Measurements from ENCODE around the gene FOXG1.
A peak's percentile ranks its signal among the peaks of the same experiment; 100 is the strongest.

FOXG1 gene

DNA sequence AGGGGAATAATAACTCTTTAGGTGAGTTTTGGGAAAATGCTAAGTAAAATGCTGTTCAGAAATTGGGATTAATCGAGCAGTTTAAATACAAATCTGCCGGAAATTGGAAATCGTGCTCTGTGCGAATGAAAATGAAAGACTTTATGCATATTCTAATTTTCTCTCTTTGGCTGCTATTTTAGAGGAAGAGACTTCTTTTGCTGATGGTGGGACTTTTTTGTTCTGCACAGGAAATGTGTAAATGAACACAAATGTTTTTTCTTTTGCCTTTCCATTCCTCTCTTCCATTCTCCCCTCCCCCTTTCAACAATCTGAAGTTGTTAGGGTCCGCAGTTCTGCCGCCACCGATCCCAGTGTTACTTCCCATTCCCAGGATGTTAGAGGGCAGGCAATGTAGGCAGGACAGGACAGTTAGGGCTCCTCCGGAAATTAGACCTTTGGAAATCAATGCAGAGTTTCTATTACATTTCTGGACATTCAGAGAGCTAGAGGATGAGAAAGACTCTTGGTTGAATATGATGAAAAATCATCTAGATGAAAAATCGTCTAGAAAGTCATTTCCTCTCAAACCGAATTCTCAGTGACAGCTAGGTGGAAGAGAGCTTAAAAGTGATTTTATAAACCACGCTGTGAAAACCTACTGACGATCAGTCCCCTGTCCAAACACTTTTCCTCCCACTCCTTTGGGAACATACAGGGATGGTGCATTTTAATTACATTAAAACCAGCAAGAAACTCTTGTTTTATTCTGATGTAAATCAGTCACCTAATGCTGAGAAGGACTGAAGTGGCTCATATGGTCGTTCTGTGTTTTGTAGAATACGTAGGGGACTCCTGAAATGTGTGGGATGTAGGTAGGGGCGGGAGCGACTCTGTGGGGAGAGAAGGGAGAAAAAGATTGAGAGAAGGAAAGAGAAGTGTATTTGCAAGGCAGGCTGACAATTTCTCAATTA lies 17.8 kb downstream of the FOXG1 start:
- no peak for DNase-seq (ENCODE audit: low read depth, low spot score)
- TF ChIP-seq CTCF (IDR thresholded peaks at IDR 0.05; ENCODE audit: insufficient read depth, low read length, missing control alignments): no peak
- H3K4me3 ChIP-seq (ENCODE audit: low read depth, low read length): no peak overlapping the region
- POLR2A ChIA-PET: interaction anchor here (0.6 kb wide), 1 partner anchor 18 kb away, joined by 3 read pairs; the partner anchor contains the start of gene FOXG1
- CTCF ChIA-PET: interaction anchor here (1.8 to 2.0 kb wide), 2 partner anchors 28 to 30 kb away, joined by 6 read pairs; no protein-coding TSS in a partner anchor

DNA sequence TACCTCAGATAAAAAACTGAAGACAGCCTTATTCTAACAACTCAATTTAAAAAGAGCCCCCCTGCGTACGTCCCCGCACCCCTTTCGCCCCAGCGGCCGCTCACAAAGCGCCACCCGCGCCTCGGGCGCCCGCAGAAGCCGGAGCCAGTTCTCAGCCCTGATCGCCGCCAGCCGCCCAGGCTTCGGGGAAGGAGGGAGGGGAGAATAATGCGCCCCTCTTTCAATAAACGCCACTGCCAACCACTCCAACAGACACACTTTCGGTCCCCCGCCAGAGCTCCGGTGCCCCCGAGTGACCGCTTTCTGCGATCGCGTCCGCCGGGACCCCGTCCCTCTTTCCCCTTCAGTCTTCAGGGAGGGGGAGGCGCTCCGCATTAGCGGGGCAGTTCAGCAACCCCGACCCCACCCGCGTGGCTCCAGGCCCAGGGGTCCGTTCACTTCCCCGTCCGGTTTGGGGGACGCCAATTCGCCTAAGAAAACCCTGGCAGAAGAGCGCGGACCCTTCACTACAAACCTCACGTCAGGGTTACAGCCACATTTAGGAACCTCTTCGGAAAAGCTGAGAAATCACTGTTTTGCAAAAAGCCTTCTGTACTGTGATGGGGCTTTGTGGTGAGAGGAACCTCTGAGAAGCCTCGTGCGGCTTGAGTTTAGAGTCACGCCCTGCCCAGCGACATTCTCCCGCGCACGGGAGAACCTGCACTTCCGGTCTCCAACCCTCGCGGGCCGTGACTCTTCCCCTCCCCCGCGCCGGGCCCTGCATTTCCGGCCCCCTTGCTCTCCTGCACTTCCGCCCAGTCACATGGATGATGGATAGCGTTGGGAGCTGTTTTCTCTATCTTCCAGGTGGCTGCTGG lies 18.7 kb downstream of the FOXG1 start:
- TF ChIP-seq CTCF (IDR thresholded peaks at IDR 0.05; ENCODE audit: insufficient read depth, low read length, missing control alignments): no peak
- POLR2A ChIA-PET: no interaction called here
- H3K4me3 ChIP-seq (ENCODE audit: low read depth, low read length): peak overlapping the region; percentile 45
- CTCF ChIA-PET: interaction anchor here (1.8 to 2.0 kb wide), 2 partner anchors 29 to 31 kb away, joined by 6 read pairs; no protein-coding TSS in a partner anchor
- no peak for DNase-seq (ENCODE audit: low read depth, low spot score)

GRCh38 chr14:28807518-28807917 lies 40.9 kb downstream of the FOXG1 start:
- no peak for TF ChIP-seq CTCF (IDR thresholded peaks at IDR 0.05; ENCODE audit: insufficient read depth, low read length, missing control alignments)
- POLR2A ChIA-PET: no interaction called here
- no peak for DNase-seq (ENCODE audit: low read depth, low spot score)
- CTCF ChIA-PET: no interaction called here
- H3K4me3 ChIP-seq (ENCODE audit: low read depth, low read length): no peak overlapping the region

GRCh38 chr14:28813810-28814209 lies 47.2 kb downstream of the FOXG1 start:
- H3K4me3 ChIP-seq (ENCODE audit: low read depth, low read length): no peak overlapping the region
- TF ChIP-seq CTCF (IDR thresholded peaks at IDR 0.05; ENCODE audit: insufficient read depth, low read length, missing control alignments): no peak
- DNase-seq (ENCODE audit: low read depth, low spot score): no peak
- ChIA-PET CTCF (no interaction called here), POLR2A (no interaction called here)
